ENCODE measurements around the gene KLF15.

Gene KLF15

GRCh38 chr3:126357295-126358037 lies at the start of gene KLF15:
KLF15 (minus strand) TSS chr3:126357408; CDS start chr3:126352922, 4,486 bp downstream.
- peak; percentile 17 for DNase-seq (ENCODE audit: low read depth, low spot score)

DNA sequence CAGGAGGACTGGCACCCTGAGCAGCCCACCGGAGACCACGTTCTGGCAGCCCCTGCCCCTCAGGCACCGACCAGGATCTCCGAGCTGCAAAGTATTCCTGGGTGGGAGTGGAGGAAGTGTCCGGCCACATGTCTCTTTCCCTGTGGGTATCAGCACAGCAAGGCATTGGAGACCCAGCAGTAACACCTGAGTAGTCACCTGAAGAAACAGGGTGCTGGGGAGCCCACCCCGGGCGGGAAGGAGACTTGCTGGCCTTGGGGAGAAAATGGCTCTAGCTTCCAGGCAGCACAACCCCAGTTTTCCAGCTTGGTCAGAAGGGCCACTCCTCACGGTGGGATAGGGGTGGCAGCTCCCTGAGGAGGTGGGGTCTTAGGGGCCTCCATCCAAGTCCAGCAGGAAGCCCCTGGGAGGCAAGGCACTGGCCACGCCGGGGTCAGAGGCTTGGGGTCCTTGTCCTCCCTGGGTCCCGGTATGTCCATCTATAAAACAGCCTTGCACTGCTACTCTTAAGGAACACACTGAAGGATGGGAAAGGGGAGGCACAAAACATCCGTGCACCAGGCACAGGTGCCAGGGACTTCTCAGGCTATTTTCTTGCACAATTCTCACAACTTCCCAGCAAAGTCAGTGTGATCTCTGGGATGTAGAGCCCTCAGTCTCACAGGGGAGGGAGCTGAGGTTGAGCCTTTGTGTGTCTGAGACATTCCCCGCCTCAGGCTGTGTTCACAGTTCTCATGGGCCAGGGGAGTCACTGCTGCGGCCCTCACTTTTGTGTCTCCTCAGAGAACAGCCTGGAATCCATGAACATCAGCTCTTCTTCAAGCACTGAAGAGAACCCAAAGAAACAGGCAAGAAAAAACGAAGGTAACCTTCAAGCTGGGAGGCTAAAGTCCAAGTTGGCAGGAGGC lies 49.4 kb upstream of the KLF15 start:
- no peak for DNase-seq (ENCODE audit: low read depth, low spot score)

- DNase-seq (ENCODE audit: low read depth, low spot score): no peak
These were observed 45.6 kb upstream of the KLF15 start for GRCh38 chr3:126402666-126403302.

GRCh38 chr3:126402178-126402577 lies 45.0 kb upstream of the KLF15 start:
- no peak for DNase-seq (ENCODE audit: low read depth, low spot score)

DNA sequence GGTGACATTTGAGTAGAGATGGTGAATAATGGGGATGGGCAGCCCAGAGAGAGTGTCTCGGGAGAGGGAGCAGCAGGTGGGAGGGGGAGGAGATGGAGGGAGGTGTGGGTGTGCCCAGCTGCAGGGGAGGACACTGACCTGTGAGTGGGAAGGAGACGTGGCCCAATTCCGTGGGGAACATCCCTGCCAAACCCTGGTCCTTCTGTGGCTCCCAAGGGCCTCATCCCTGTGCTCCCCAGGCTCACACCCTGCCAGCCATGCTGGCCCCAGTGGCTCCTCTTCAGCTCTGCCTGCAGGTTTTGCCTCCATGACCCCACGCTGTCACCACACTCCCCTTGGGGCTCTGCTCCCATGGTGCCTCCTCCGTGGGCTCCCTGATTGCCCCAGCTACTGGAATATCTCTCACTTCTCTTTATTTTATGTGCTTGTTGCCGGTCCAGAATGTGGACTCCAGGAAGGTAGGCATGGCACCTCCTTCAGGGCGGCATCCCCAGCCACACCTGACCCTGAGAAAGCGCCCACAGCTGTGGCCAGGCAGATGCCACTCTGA lies 44.5 kb upstream of the KLF15 start:
- DNase-seq (ENCODE audit: low read depth, low spot score): no peak

- DNase-seq (ENCODE audit: low read depth, low spot score): no peak
These were observed 42.5 kb upstream of the KLF15 start for GRCh38 chr3:126399756-126400155.

GRCh38 chr3:126399351-126399735 lies 42.1 kb upstream of the KLF15 start:
- no peak for DNase-seq (ENCODE audit: low read depth, low spot score)

DNA sequence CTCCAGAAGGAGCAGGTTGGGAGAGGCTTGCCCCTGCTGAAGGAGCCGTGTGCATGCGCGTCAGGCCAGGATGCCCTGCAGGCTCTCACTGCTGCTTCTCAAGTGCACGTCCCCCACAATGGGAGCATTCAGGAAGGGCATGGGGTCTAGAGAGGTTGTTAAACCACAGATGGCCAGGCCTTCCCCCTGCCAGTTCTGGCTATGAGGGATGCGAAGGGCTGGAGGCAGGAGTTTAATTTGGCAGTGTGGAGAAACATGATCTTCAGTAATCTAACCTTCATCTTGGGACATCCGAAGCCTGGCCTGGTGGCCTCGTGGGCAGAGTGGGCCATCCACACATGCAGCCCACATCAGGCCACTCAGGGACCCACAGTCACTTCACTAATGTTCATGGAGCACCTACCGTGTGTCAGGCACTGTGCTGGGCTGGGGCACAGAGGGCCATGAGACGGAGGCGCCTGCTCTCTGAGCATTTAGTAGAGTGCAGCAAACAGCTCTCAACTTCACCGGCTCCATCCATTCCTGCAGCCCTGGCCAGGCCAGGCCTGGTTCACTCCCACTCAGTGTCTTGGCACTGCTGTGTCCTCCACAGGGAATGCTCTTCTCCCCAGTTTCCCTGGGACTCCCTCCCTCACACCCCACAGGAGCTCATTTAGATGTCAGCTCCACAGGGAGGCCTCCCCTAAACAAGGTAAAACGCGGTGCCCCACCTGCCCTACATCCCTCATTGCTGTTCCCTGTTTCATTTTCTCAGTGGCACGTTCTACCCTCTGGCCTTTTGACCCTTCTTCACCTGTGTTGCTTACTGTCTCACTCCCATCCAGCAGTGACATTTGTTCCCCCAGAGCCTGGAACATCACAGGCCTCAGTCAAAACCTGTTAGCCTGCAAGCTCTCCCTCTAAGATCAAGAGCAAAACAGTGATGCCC lies 41.5 kb upstream of the KLF15 start:
- no peak for DNase-seq (ENCODE audit: low read depth, low spot score)

DNA sequence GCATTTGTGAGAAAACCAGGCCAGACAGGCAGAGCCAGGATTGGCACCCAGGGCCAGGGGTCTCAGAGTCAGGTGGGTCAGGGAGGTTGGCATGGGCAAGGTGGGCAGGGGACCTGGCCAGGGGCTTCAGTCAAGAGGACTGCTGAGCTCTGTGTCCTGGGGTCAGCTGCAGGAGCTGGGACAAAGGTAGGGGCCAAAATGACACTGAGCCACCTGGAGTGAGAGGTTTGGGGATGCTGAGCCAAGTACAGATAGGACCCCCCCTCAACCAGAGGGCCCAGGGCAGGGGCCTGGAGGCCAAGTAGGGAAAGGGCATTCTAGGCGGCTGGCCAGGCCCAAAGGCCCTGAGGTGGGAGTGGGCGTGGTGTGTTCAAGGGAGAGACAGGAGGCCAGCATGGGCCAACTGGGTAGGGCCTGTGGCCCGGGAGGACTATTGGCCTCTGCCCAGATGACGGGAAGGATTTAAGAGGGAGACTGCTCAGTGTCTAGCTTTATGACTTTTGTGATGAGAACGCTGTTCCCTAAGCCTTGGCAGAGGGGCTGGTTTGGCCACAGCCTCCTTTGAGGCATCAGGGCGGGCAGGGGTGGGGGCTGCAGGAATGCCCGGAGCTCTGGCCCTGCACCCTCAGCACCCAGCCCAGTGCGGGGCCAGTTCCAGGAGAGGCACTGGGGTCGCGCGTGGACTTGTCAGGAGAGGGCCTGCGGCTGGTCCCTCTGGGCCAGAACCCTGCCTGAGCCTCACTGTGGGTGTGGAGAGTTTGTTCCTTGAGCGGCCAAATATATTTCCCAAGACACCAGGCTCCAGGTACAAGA lies 40.6 kb upstream of the KLF15 start:
- no peak for DNase-seq (ENCODE audit: low read depth, low spot score)

DNA sequence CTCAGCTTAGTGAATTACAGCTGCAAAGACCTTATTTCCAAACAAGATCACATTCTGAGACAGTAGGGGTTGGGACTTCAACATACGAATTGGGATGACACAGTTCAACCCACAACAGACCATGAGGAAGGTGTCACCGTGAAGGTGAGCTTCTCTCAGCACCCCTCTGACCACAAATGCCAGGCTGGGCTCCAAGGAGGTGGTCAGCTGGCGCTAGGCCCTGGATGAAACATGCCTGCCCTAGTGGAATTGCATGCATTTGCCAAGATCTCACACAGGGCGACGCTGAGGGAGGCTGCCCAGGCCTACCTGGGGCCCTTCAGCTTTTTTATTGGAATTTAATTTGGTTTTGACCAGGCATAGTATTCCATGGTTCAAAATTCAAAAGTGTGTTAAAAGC lies 39.3 kb upstream of the KLF15 start:
- DNase-seq (ENCODE audit: low read depth, low spot score): no peak

DNA sequence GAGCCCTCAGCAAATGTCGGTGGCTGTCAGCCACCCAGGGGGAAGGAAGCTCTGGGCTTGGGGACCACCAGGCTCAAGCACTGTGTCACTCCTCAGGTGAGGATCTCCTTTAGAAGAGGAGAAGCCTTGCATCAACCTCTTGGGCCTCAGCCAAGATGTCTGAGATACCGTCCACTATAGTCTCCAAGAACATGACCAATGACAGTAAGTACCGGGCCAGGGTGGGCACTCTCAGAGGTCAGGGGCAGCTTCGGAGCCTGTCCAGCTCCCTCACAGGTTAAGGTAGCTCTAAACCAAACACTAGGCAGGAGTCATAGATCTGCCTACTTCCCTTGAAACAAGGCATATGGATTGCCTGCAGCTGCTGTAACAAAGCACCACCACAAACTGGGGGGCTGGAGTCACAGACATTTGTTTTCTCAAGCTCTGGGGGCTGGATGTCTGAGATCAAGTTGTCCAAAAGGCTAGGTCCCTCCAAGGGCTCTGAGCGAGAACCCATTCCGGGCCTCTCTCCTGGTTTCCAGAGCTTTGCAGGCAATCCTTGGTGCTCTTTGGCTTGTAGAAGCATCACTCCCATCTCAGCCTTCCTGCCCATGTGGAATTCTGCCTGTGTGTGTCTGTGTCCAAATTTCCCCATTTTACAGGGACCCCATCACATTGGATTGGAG lies 38.8 kb upstream of the KLF15 start:
- DNase-seq (ENCODE audit: low read depth, low spot score): no peak

GRCh38 chr3:126394977-126395321 lies 37.7 kb upstream of the KLF15 start:
- no peak for DNase-seq (ENCODE audit: low read depth, low spot score)

GRCh38 chr3:126394179-126394976 lies 37.2 kb upstream of the KLF15 start, which contains the start of gene CFAP100:
CFAP100 (plus strand) TSS chr3:126394909; CDS start chr3:126396001, 1,092 bp downstream.
- DNase-seq (ENCODE audit: low read depth, low spot score): no peak

DNA sequence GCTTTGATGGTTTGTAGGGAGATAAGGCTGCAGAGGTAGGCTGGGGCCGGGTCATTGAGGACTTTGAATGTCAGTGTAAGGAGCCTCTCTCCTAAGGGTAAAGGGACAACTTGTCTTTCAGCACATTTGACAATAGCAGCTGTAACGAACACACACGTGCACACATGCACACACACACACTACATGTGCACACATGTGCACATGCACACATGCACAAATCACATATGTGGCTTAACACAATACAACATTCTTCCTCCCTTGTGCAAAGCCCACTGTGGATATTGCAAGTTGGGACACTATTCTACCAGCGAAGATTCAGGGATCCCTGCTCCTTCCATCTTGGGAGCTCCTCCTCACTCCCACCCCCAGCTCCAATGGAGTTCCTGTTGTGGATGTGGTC lies 36.4 kb upstream of the KLF15 start:
- DNase-seq (ENCODE audit: low read depth, low spot score): no peak

DNA sequence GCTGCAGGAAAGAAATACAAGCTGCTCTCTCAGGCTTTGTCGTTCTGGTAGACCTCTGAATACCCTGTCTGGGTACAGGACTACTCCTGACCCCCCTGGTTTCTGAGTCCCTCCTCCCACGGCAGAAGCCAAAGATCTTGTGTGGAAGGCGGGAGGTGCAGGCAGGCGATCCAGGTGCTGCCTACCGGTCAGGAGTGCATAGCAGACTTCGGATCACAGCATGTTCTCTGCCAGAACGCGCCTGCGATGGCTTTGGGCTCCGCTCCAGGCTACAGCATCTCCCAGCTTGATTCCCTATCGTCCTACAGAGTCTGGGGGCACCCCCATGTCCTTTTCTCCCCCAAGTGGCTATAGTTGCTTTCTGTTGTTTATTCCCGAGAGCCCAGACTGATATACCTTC lies 35.0 kb upstream of the KLF15 start:
- no peak for DNase-seq (ENCODE audit: low read depth, low spot score)

GRCh38 chr3:126391631-126392030 lies 34.4 kb upstream of the KLF15 start:
- no peak for DNase-seq (ENCODE audit: low read depth, low spot score)

DNA sequence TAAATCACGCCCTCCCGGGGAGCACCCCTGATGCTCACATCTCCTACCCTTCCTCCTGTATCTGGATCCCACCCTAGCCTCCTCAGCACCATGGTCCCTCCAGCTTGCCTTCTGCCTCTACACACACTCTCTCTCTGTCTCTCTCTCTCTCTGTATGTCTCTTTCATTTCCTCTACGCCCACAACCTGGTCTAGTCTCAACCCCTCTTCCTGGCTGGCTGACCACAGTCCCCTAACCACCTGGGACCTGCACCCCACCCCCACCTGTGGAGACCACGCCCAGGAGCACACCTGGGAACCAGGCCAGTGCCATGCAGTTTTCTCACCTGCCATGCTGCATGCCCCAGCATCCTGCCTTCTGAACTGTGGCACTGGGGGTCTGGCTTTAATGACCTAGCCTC lies 33.5 kb upstream of the KLF15 start:
- no peak for DNase-seq (ENCODE audit: low read depth, low spot score)

DNA sequence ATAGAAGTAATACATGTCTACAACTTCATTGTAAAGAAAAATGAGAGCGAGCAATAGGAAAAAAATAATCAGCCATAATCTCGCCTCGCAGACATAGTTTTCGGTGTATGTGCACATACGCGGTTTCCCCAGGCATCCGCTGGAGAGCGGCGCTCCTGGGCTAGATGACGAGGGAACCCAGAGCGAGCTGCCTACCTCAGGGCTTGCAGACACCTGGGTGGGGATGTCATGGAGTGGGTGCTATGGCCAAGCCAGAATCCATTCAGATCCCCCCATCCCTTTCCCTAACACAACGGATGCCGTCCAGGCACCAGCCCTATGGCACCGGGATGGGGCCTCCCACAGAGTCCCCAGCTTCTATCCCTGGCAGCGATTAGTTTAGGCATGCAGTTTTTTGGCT lies 33.0 kb upstream of the KLF15 start:
- DNase-seq (ENCODE audit: low read depth, low spot score): no peak

DNA sequence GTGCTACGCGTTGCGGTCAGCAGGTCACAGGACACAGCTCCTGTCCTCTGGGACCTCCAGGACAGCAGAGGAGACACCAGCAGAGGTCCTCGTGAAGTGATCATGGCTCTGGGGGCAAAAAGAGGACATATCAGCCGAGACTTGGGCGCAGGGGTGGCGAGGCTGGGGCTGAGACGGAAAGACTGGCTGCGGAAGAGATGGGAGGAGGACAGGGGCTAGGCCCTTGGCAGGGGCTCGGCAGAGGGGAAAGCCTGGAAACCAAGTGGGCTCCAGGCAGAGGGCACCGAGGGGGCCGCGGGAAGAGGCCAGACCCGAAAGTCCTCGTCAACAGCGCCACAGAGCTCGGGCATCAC lies 32.6 kb upstream of the KLF15 start:
- DNase-seq (ENCODE audit: low read depth, low spot score): no peak
